Measurements from ENCODE around the gene LMO7.
A peak's percentile ranks its signal among the peaks of the same experiment; 100 is the strongest.

The LMO7 gene

DNA sequence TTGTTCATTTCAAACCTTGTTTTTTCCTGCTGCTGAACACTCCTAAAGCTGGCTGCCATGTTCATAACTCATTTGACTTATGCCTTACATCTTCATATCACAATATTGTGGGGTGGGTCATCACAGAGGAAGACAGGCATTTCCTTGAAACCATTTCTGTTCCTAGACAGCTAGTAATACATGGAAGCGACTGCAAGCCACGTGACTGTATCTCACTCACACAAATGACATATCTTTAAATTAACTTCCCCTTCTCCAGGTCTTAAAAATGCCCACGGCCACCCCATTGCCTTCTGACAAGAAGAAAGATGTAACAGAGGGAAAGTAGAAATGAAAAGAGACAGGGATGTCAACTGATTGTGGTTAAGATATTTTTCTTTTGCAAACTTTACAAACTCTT, 236.8 kb downstream of the LMO7 start:
- TF ChIP-seq, protein P1, sequence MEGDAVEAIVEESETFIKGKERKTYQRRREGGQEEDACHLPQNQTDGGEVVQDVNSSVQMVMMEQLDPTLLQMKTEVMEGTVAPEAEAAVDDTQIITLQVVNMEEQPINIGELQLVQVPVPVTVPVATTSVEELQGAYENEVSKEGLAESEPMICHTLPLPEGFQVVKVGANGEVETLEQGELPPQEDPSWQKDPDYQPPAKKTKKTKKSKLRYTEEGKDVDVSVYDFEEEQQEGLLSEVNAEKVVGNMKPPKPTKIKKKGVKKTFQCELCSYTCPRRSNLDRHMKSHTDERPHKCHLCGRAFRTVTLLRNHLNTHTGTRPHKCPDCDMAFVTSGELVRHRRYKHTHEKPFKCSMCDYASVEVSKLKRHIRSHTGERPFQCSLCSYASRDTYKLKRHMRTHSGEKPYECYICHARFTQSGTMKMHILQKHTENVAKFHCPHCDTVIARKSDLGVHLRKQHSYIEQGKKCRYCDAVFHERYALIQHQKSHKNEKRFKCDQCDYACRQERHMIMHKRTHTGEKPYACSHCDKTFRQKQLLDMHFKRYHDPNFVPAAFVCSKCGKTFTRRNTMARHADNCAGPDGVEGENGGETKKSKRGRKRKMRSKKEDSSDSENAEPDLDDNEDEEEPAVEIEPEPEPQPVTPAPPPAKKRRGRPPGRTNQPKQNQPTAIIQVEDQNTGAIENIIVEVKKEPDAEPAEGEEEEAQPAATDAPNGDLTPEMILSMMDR (IDR thresholded peaks at IDR 0.05; ENCODE audit: low read depth, low read length, missing control alignments), result no peak
- no peak for DNase-seq (ENCODE audit: extremely low read depth, low read depth)
- no peak overlapping the region for H3K4me3 ChIP-seq (replicated peaks; ENCODE audit: low read depth, low read length)

DNA sequence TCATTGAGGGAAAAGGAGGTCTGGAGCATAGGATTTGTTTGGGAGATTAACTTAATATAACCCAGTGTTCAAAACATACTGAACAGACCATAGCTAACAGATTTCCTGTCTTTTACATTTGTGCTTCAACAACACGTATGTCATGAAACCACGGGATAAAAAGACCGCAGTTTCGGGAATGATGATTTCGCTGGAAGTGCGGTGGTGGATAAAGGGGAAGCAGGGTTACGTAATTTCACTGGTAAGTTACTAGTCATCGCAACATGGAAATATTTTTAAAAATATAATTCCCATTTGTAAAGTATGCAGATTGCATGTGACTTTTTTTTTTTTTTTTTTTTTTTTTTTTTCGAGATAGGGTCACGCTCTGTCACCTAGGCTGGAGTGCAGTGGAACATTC, 237.4 kb downstream of the LMO7 start:
- DNase-seq (ENCODE audit: extremely low read depth, low read depth), result no peak
- H3K4me3 ChIP-seq (replicated peaks; ENCODE audit: low read depth, low read length), result no peak overlapping the region
- TF ChIP-seq, protein P1 (IDR thresholded peaks at IDR 0.05; ENCODE audit: low read depth, low read length, missing control alignments), result no peak

DNA sequence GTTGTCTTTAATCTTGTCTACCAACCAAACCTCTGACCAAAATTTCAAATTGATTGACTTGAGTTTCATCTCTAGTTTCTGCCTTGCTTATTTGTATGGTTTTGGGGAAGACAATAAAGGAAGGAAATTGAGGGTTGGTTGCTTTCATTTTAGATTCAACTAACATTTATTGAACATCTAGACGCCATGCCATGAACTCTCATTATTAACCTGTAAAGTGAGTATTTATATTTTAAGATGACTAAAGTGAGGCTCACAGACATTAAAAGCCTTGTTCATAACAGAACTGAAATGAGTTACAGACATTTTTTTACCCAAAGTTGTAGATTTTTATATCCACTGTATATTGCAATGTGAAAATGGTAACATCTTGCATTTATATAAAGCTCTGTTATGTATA, 239.3 kb downstream of the LMO7 start:
- no peak overlapping the region for H3K4me3 ChIP-seq (replicated peaks; ENCODE audit: low read depth, low read length)
- TF ChIP-seq, protein P1 (IDR thresholded peaks at IDR 0.05; ENCODE audit: low read depth, low read length, missing control alignments), result no peak
- DNase-seq (ENCODE audit: extremely low read depth, low read depth), result no peak

- TF ChIP-seq, protein P1 (IDR thresholded peaks at IDR 0.05; ENCODE audit: low read depth, low read length, missing control alignments), result peak; percentile 94
- DNase-seq (ENCODE audit: extremely low read depth, low read depth), result peak; percentile 33
- no peak overlapping the region for H3K4me3 ChIP-seq (replicated peaks; ENCODE audit: low read depth, low read length)
Observed at GRCh38 chr13:75876142-75877050, 240.3 kb downstream of the LMO7 start.

- DNase-seq (ENCODE audit: extremely low read depth, low read depth), result no peak
- TF ChIP-seq, protein P1 (IDR thresholded peaks at IDR 0.05; ENCODE audit: low read depth, low read length, missing control alignments), result no peak
- H3K4me3 ChIP-seq (replicated peaks; ENCODE audit: low read depth, low read length), result no peak overlapping the region
Observed at GRCh38 chr13:75877071-75877470, 240.9 kb downstream of the LMO7 start.

- no peak overlapping the region for H3K4me3 ChIP-seq (replicated peaks; ENCODE audit: low read depth, low read length)
- no peak for DNase-seq (ENCODE audit: extremely low read depth, low read depth)
- TF ChIP-seq, protein P1 (IDR thresholded peaks at IDR 0.05; ENCODE audit: low read depth, low read length, missing control alignments), result no peak
Observed at GRCh38 chr13:75879656-75880055, 243.5 kb downstream of the LMO7 start.
